Hippocampal formation (tissue), 2 donors: ENCODE measurements around the gene PTPRU.

Experiments
- DNase-seq, 2 donors: peaks; one replicate each; lab custom pipeline; 2025; lab: John Stamatoyannopoulos, UW

The PTPRU gene

GRCh38 chr1:29317916-29318530 lies 81.7 kb downstream of the PTPRU start:
- DNase-seq: no peak

DNA sequence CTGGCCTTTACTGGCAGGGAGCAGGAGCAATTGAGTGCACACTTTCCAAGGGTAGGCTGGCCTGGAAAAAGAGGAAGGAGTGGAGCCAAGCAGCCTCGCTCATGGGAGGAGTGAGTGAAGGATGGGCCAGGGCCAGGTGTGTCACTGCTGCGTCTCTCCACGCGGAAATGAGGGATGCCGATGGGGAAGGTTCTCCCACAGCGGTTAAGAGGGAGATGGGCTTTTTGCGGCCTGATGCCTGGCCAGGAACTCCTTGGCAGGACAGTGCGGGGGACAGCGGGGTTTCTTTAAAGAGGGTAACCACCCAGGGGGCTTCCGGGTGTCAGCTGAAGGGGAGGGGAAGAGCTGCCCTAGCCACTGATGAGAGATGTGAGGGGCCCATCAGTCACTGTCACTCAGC lies 82.4 kb downstream of the PTPRU start:
- no peak for DNase-seq

GRCh38 chr1:29319300-29320110 lies 83.2 kb downstream of the PTPRU start:
- DNase-seq: no peak

- DNase-seq: no peak
Observed at GRCh38 chr1:29320156-29320940, 84.0 kb downstream of the PTPRU start.

DNA sequence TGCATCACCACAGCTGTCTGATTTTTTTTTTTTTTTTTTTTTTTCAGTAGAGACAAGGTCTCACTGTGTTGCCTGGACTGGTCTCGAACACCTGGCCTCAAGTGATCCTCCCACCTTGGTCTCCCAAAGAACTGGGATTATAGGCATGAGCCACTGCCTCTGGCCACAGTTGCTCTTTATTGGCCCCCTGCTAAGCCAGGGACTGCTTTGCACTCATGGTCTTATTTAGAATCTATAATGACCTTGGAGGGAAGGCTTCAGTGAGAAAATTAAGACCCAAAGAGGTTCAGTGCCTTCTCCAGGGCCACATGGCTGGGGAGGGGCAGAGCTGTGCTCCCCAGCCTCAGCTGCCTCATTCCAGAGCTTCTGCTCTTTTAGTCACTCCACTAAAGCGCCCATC lies 84.9 kb downstream of the PTPRU start:
- no peak for DNase-seq

GRCh38 chr1:29322147-29322694 lies 85.9 kb downstream of the PTPRU start:
- DNase-seq: no peak

DNA sequence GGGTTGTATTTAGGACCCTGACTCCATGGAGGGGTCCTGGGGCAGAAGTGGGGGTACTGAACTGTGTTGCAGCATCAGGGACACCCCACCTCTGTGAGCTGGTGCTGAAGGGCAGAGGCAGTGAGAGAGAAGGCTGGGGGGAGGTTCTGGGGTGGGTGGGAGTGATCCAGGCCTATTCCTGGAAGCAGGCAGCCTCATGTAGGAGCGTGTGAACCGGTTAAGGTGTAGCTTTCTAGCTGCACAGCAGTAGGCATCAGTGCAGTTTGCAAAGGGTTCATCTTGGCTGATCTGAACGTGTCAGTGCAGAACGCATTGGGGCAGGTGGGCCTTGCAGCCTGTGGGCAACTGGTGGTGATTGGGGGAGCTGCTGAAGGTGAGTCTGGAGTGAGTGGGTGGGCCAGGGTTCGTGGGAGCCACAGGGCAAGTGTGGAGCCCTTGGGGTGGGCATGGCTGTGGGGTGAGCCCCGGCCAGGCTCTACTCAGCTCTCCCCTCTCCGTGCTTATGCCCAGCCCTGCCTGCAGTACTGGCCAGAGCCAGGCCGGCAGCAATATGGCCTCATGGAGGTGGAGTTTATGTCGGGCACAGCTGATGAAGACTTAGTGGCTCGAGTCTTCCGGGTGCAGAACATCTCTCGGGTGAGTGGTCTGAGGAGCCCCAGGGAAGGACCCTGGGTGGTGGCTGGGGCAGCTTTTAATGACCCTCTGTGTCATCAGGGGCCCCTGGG lies 86.7 kb downstream of the PTPRU start:
- no peak for DNase-seq

- no peak for DNase-seq
Observed at GRCh38 chr1:29323636-29324035, 87.3 kb downstream of the PTPRU start.

GRCh38 chr1:29324202-29324601 lies 87.9 kb downstream of the PTPRU start:
- no peak for DNase-seq

- no peak for DNase-seq
Observed at GRCh38 chr1:29324771-29325351, 88.5 kb downstream of the PTPRU start.

- no peak for DNase-seq
Observed at GRCh38 chr1:29325675-29326074, 89.4 kb downstream of the PTPRU start.

- DNase-seq: no peak
Observed at GRCh38 chr1:29326123-29326522, 89.8 kb downstream of the PTPRU start.

GRCh38 chr1:29327223-29327935 lies 91.1 kb downstream of the PTPRU start:
- DNase-seq: no peak

- DNase-seq: no peak
Observed at GRCh38 chr1:29329022-29329775, 92.9 kb downstream of the PTPRU start.

DNA sequence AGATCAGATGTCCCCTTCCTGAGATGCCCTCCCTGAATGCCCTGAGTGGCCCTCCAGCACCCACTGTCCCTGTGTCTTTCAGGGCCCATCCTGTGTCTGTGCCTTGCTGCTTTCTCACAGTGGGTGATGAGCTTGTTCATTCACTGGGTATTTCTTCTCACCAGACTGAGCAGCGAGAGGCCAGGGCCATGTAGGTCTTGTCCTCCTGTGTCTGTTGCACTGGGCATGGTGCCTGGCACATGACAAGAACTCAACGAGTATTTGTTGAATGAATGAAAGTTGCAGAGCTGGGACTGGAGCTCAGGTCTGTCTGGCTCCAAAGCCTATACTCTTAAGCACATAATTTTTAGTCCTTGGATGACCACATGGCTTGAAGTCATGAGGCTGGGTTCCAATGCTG lies 93.8 kb downstream of the PTPRU start:
- no peak for DNase-seq

GRCh38 chr1:29330856-29331255 lies 94.5 kb downstream of the PTPRU start:
- DNase-seq: no peak

DNA sequence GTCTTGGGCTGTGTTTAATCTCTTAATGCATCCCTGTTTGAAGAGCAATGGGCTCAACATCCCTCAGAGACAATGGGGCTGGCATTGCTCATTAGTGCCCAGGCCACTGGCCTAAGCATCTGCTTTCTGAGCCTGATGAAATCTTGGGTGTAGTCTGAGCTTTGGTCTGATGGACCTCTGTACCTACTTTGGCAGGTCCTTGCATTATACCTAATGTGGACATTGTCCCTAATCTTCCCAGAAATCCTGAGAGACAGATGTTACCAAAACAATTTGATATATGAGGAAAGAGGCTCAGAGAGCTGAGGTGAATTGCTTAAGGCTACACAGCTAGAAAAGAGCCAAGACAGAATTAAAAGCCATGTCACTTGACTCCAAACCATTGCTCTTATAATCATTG lies 95.0 kb downstream of the PTPRU start:
- no peak for DNase-seq

DNA sequence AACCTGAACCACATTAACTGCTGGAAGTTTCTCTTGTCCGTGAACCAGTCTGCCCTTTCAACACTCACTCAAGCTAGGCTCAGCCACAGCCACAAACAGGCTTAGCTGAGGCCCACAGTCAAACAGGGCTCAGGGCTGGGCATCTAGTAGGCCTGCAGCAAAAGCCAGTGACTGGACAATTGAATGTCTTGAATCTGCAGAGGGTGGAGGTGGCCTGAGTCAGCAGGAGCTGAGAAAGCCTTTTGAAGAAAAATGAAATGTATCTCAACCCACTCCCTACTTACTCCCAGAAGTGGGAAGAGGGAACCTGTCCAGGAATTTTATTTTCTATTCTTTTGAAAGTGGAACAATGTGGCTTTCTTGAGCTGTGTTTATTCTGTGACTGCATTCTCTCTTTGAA lies 95.4 kb downstream of the PTPRU start:
- DNase-seq: no peak

DNA sequence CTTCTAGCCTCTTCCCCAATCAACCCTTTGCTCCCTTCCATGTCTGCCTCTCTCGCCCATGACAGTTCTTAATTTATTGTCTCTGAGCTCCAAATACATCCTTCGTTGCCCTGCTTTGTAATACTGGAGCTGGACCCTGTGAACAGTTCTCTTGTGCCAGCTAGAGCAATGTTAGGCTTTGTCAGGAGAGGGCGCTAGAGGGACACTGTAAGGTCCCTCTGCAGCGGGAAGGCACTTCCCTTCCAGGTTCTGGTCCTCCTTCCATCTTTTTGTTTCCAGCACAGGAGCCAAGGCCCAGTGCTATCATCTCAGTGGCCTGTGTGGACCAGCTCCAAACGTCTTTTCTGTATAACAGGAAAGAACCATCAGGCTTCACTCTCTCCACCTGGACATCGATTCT lies 95.9 kb downstream of the PTPRU start:
- no peak for DNase-seq

- DNase-seq: no peak
Observed at GRCh38 chr1:29333008-29333407, 96.7 kb downstream of the PTPRU start.
